ENCODE data around the gene ARL15. TPM values are rescaled to one million over a fixed set of nuclear protein-coding genes. Genes with fewer than 3 reads are reported as not detected.

Gene ARL15
- total and polyA plus RNA-seq, 9 of the 15 experiments (the other 6 are each of a cell fraction or from before 2014, with no cell fraction given), result 18.5 to 80.4 (median 57.0) TPM

- no peak for TF ChIP-seq PKNOX1 (IDR thresholded peaks at IDR 0.05)
- 0 out of 2 replicates have a peak, but pooled peaks have one; percentile 76 for TF ChIP-seq RBM14 (IDR thresholded peaks at IDR 0.05; ENCODE audit: borderline replicate concordance, insufficient read depth, low read depth, low read length)
- no peak for TF ChIP-seq MEF2D (tag; conservative IDR thresholded peaks at IDR 0.05; ENCODE audit: low read depth)
- TF ChIP-seq ATF6 (CRISPR knock-in tag; IDR thresholded peaks at IDR 0.05), result no peak
- TF ChIP-seq, protein P1, sequence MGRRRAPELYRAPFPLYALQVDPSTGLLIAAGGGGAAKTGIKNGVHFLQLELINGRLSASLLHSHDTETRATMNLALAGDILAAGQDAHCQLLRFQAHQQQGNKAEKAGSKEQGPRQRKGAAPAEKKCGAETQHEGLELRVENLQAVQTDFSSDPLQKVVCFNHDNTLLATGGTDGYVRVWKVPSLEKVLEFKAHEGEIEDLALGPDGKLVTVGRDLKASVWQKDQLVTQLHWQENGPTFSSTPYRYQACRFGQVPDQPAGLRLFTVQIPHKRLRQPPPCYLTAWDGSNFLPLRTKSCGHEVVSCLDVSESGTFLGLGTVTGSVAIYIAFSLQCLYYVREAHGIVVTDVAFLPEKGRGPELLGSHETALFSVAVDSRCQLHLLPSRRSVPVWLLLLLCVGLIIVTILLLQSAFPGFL (CRISPR knock-in tag; IDR thresholded peaks at IDR 0.05), result no peak
- TF ChIP-seq CGGBP1 (CRISPR knock-in tag; IDR thresholded peaks at IDR 0.05), result peak; percentile 96
- no peak for TF ChIP-seq PYGO2 (tag; IDR thresholded peaks at IDR 0.05)
- TF ChIP-seq SP1 (CRISPR knock-in tag; IDR thresholded peaks at IDR 0.05), result peak; percentile 83
- TF ChIP-seq ZNF707 (CRISPR knock-in tag; conservative IDR thresholded peaks at IDR 0.05), result no peak
- TF ChIP-seq SRSF7 (optimal IDR thresholded peaks at IDR 0.05; ENCODE audit: low read depth, low read length), result no peak
- TF ChIP-seq RAD51 (IDR thresholded peaks at IDR 0.05; ENCODE audit: borderline replicate concordance, low read depth), result no peak
- TF ChIP-seq PATZ1 (CRISPR knock-in tag; IDR thresholded peaks at IDR 0.05; ENCODE audit: borderline replicate concordance), result no peak
- TF ChIP-seq, protein P2, sequence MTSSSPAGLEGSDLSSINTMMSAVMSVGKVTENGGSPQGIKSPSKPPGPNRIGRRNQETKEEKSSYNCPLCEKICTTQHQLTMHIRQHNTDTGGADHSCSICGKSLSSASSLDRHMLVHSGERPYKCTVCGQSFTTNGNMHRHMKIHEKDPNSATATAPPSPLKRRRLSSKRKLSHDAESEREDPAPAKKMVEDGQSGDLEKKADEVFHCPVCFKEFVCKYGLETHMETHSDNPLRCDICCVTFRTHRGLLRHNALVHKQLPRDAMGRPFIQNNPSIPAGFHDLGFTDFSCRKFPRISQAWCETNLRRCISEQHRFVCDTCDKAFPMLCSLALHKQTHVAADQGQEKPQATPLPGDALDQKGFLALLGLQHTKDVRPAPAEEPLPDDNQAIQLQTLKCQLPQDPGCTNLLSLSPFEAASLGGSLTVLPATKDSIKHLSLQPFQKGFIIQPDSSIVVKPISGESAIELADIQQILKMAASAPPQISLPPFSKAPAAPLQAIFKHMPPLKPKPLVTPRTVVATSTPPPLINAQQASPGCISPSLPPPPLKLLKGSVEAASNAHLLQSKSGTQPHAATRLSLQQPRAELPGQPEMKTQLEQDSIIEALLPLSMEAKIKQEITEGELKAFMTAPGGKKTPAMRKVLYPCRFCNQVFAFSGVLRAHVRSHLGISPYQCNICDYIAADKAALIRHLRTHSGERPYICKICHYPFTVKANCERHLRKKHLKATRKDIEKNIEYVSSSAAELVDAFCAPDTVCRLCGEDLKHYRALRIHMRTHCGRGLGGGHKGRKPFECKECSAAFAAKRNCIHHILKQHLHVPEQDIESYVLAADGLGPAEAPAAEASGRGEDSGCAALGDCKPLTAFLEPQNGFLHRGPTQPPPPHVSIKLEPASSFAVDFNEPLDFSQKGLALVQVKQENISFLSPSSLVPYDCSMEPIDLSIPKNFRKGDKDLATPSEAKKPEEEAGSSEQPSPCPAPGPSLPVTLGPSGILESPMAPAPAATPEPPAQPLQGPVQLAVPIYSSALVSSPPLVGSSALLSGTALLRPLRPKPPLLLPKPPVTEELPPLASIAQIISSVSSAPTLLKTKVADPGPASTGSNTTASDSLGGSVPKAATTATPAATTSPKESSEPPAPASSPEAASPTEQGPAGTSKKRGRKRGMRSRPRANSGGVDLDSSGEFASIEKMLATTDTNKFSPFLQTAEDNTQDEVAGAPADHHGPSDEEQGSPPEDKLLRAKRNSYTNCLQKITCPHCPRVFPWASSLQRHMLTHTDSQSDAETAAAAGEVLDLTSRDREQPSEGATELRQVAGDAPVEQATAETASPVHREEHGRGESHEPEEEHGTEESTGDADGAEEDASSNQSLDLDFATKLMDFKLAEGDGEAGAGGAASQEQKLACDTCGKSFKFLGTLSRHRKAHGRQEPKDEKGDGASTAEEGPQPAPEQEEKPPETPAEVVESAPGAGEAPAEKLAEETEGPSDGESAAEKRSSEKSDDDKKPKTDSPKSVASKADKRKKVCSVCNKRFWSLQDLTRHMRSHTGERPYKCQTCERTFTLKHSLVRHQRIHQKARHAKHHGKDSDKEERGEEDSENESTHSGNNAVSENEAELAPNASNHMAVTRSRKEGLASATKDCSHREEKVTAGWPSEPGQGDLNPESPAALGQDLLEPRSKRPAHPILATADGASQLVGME (CRISPR knock-in tag; IDR thresholded peaks at IDR 0.05), result no peak
- no peak for TF ChIP-seq POLR3G (IDR thresholded peaks at IDR 0.05; ENCODE audit: extremely low read depth, insufficient read length, insufficient replicate concordance)
Observed at GRCh38 chr5:54310433-54311175, at the start of gene ARL15 (continued).

Measured in K562 (cell line).